HG02610 (cell line): ENCODE measurements around the gene TM9SF4.

Source experiments
- ATAC-seq: cut with Tn5 transposase; IDR thresholded peaks from one replicate; pipeline ENCODE4 v1.9.1; 2021; ENCODE audit warnings: mild to moderate bottlenecking, moderate library complexity; ENCODE audit not compliant: unreplicated experiment

Gene TM9SF4

DNA sequence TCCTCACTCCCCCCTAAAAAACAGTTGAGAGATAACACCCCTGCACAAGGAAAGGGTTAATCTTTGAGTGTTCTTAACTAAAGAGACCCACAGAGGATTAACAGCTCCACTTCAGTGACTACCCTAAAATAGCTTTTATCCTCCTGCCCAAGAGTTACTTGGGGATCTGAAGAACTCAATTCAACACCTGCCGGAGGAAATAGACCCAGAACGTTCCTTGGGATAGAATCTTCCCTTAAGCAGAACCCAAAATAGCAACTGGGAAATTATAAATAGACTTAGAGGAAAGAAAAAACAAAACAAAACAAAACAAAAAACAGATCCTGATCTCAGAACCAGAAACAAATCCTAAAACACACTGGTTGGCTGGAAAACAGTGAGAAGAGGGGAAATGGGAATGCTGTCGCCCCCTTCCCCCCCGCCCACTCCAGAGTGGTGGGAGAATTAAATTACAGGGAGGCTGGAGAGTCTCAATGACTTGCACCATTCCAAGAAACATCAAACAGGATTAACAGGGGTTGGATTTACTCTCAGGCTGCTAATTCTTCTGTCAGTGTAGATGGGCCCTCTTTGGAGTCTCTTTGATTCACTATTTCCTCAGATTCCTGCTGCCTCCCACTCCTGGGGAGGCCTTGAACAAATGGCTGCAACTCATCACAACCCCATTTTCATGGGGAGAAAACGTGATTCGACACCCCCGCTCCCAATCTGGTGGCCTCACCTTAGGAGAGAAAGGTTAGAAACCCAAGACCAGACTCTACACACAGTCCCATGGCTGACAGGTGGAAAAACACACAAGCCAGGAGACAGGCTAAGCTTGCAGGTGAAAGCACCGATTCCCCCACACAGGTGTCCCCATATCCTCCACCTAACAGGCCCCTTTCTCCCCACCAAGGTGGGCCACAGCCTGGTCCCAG, 96.6 kb downstream of the TM9SF4 start:
- ATAC-seq: no peak

GRCh38 chr20:32206760-32207625, 97.5 kb downstream of the TM9SF4 start:
- peak; percentile 24 for ATAC-seq

GRCh38 chr20:32207626-32208498, 98.3 kb downstream of the TM9SF4 start, which contains the start of the genes PLAGL2 and POFUT1:
Gene PLAGL2, minus strand, starts transcription at chr20:32207743. Its CDS starts 5,565 bp downstream, at chr20:32202178.
Gene POFUT1, plus strand, starts transcription at chr20:32207880. Its CDS starts 62 bp downstream, at chr20:32207942.
- peak; percentile 90 for ATAC-seq

DNA sequence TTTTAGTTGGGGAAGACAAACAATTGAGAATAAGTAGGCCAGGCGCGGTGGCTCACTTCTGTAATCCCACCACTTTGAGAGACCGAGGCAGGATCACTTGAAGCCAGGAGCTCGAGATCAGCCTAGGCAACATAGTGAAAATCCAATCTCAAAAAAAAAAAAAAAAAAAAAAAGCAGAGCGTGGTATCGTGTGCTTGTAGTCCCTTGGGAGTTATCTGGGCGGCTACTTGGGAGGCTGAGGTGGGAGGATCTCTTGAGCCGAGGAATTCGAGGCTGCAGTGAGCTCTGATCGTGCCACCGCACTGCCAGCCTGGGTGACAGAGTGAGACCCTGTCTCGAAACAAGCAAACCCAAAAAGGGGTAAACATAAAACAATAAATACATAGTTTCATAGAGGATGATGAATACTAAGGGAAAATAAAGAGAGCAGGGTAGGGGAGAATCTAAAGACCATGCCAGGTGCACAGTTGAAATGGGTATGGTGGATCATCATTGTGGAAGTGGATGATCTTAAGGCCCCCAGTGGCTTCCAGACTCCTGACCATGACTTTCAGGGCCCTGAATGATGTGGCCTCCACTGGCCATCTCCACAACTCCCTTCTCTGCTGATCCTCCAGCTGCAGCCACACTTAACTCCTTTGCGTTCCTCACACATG, 99.1 kb downstream of the TM9SF4 start:
- ATAC-seq: no peak

- no peak for ATAC-seq
These were observed 100.5 kb downstream of the TM9SF4 start for GRCh38 chr20:32209850-32210605.

- ATAC-seq: no peak
These were observed 104.4 kb downstream of the TM9SF4 start for GRCh38 chr20:32213870-32214269.

DNA sequence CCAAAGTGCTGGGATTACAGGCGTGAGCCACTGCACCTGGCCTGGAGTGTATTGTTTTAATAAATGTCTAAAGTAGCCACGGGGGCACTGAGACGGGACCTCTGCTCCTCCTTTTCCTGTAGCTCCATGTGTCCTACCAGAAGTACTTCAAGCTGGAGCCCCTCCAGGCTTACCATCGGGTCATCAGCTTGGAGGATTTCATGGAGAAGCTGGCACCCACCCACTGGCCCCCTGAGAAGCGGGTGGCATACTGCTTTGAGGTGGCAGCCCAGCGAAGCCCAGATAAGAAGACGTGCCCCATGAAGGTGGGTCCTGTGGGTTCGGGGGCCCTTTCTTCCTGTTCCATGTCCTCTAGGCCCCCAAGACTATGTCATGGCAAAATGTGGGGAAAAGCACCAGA, 105.6 kb downstream of the TM9SF4 start:
- no peak for ATAC-seq

DNA sequence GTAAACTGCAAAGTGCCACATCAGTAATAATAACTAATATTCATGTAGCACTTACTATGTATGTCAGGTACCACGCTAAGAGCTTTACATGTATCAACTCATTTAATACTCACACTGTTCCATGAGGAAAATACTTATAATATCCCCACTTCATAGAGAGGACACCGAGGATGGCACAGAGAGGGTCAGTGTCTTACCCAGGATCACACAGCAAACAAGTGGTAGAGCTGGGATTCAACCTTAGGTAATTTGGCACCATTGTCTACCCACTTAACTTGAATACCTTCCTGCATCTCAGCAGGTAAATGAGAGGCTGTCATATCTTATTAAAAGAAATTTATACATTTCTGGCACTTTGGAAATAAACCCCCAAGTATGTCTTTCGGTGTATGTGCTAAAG, 106.2 kb downstream of the TM9SF4 start:
- no peak for ATAC-seq

GRCh38 chr20:32216179-32217142, 106.9 kb downstream of the TM9SF4 start:
- no peak for ATAC-seq
